GM23338 (cell line): Measurements from ENCODE around the gene CYP4F22.

Source experiments
- CREB1 ChIP-seq: fragments of 250-450 bp; sonication (Bioruptor Pico); IDR thresholded peaks from 2 replicates; pipeline ENCODE4 v1.5.0; 2020; ENCODE audit warnings: low read depth, mild to moderate bottlenecking, moderate library complexity
- EZH2 ChIP-seq: fragments of 200-600 bp; sonication (generic); IDR thresholded peaks from one replicate; pipeline ENCODE4 v1.8.0; 2017; ENCODE audit warnings: antibody characterized with exemption, mild to moderate bottlenecking, low read depth; ENCODE audit not compliant: unreplicated experiment
- EZH2phosphoT487 ChIP-seq: fragments of 200-600 bp; sonication (generic); IDR thresholded peaks from one replicate; pipeline ENCODE4 v1.8.1; 2018; ENCODE audit warnings: antibody characterized with exemption; ENCODE audit not compliant: unreplicated experiment
- POLR2AphosphoS5 ChIP-seq: IDR thresholded peaks from 2 replicates; pipeline ENCODE4 v1.6.1; 2016; ENCODE audit warnings: antibody characterized with exemption, low read depth
- STAT1 ChIP-seq: IDR thresholded peaks from one replicate; pipeline ENCODE4 v1.6.1; 2016; ENCODE audit warnings: antibody characterized with exemption; ENCODE audit not compliant: unreplicated experiment
- ZNF114 ChIP-seq: fragments of 250-450 bp; sonication (Bioruptor Pico); IDR thresholded peaks from 2 replicates; pipeline ENCODE4 v1.5.0; 2020; ENCODE audit warnings: mild to moderate bottlenecking, moderate library complexity
- ZNF331 ChIP-seq: fragments of 250-450 bp; sonication (Bioruptor Pico); IDR thresholded peaks from 2 replicates; pipeline ENCODE4 v1.5.0; 2020; ENCODE audit warnings: low read depth, mild to moderate bottlenecking, moderate library complexity
- TF ChIP-seq, protein P1 (sequence below), 2 experiments: fragments of 200-600 bp in 1 of 2; sonication (generic) in 1 of 2; conservative IDR thresholded peaks; 2 replicates each; pipeline versions ENCODE4 v1.5.1 to v1.6.1; 2016 to 2017; ENCODE audit warnings: antibody characterized with exemption in 2 of 2, low read depth in 2 of 2, mild to moderate bottlenecking in 2 of 2, moderate library complexity in 1 of 2
- TF ChIP-seq, protein P2 (sequence below): IDR thresholded peaks from one replicate; pipeline ENCODE4 v1.6.1; 2018; ENCODE audit warnings: antibody characterized with exemption; ENCODE audit not compliant: unreplicated experiment
- TF ChIP-seq, protein P3 (sequence below): IDR thresholded peaks from 2 replicates; pipeline ENCODE4 v1.6.1; 2016; ENCODE audit warnings: antibody characterized with exemption

DNA sequence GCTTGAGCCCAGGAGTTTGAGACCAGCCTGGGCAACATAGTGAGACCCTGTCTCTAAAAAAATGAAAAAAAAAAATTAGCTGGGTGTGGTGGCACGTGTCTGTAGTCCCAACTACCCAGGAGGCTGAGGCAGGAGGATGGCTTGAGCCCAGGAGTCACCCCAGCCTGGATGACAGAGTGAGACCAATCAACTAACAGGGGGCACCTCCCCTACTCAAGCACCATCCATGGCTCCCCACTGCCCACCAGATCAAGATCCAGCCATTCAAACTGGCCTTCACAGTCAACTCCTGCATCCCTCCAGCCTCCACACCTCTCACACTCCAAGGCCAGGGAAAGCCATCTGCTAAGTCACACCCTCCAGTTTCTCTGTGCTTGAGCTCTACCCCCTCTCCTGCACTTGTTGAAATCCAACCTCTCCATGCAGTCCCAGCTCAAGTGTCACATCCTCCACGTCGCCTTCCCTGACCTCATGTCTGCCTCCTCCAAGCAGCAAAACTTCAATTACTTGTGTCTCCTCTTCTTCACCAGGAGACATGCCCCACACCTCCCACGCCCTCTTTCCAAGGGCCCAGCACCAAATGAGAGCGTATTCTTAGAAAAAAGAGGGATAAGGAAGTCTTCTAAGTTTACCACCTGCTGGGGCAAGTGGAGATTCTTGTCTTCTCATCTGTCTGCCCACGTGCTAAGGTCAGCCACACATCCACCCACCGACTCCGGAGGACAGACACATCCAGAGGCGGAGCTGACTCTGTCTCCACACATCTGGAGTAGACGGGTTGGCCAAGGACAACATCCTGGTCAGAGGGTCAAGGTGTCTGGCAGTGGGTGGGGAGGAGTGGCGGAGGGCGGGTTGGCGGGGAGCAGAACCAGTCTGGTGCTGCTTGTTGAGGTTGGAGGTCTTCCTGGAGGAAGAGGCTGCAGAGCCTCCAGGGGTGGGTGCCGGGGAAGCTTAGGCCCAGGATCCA lies 974 bp upstream of the CYP4F22 start:
- TF ChIP-seq, protein P1, sequence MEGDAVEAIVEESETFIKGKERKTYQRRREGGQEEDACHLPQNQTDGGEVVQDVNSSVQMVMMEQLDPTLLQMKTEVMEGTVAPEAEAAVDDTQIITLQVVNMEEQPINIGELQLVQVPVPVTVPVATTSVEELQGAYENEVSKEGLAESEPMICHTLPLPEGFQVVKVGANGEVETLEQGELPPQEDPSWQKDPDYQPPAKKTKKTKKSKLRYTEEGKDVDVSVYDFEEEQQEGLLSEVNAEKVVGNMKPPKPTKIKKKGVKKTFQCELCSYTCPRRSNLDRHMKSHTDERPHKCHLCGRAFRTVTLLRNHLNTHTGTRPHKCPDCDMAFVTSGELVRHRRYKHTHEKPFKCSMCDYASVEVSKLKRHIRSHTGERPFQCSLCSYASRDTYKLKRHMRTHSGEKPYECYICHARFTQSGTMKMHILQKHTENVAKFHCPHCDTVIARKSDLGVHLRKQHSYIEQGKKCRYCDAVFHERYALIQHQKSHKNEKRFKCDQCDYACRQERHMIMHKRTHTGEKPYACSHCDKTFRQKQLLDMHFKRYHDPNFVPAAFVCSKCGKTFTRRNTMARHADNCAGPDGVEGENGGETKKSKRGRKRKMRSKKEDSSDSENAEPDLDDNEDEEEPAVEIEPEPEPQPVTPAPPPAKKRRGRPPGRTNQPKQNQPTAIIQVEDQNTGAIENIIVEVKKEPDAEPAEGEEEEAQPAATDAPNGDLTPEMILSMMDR (conservative IDR thresholded peaks at IDR 0.05; ENCODE audit: low read depth in 2 of 2), result no peak
- no peak for TF ChIP-seq POLR2AphosphoS5
- TF ChIP-seq, protein P2, sequence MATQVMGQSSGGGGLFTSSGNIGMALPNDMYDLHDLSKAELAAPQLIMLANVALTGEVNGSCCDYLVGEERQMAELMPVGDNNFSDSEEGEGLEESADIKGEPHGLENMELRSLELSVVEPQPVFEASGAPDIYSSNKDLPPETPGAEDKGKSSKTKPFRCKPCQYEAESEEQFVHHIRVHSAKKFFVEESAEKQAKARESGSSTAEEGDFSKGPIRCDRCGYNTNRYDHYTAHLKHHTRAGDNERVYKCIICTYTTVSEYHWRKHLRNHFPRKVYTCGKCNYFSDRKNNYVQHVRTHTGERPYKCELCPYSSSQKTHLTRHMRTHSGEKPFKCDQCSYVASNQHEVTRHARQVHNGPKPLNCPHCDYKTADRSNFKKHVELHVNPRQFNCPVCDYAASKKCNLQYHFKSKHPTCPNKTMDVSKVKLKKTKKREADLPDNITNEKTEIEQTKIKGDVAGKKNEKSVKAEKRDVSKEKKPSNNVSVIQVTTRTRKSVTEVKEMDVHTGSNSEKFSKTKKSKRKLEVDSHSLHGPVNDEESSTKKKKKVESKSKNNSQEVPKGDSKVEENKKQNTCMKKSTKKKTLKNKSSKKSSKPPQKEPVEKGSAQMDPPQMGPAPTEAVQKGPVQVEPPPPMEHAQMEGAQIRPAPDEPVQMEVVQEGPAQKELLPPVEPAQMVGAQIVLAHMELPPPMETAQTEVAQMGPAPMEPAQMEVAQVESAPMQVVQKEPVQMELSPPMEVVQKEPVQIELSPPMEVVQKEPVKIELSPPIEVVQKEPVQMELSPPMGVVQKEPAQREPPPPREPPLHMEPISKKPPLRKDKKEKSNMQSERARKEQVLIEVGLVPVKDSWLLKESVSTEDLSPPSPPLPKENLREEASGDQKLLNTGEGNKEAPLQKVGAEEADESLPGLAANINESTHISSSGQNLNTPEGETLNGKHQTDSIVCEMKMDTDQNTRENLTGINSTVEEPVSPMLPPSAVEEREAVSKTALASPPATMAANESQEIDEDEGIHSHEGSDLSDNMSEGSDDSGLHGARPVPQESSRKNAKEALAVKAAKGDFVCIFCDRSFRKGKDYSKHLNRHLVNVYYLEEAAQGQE, result no peak
- TF ChIP-seq EZH2, result no peak
- TF ChIP-seq CREB1 (CRISPR knock-in tag), result no peak
- TF ChIP-seq EZH2phosphoT487, result no peak
- TF ChIP-seq ZNF331, result no peak
- no peak for TF ChIP-seq STAT1
- TF ChIP-seq, protein P3, sequence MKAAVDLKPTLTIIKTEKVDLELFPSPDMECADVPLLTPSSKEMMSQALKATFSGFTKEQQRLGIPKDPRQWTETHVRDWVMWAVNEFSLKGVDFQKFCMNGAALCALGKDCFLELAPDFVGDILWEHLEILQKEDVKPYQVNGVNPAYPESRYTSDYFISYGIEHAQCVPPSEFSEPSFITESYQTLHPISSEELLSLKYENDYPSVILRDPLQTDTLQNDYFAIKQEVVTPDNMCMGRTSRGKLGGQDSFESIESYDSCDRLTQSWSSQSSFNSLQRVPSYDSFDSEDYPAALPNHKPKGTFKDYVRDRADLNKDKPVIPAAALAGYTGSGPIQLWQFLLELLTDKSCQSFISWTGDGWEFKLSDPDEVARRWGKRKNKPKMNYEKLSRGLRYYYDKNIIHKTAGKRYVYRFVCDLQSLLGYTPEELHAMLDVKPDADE, result no peak
- no peak for TF ChIP-seq ZNF114 (CRISPR knock-in tag)
